K562 (cell line): ENCODE measurements around the gene IL1RAPL2. TPM values are rescaled to one million over a fixed set of nuclear protein-coding genes. Genes with fewer than 3 reads are reported as not detected.

ENCODE experiments used
- ATAC-seq: fragments of 200-7000 bp; cut with Tn5 transposase; 3 replicates; pipeline ENCODE4 v1.9.1; 2020; ENCODE audit warnings: moderate library complexity
- BruUV-seq: library from RNA; stranded (reverse); fragments of 400-500 nt; replicated peaks from 2 replicates; lab custom pipeline; 2021; lab: Mats Ljungman, UMichigan
- CTCF ChIA-PET: fragments of 300-600 bp; formaldehyde crosslinking; extraction: SDS; loops from one replicate; lab custom pipeline; 2021; ENCODE audit warnings: low intra/inter-chr PET ratio; lab: Yijun Ruan, JAX
- POLR2A ChIA-PET: fragments of 300-600, 350-650 bp; sonication (Branson Sonifier 250); formaldehyde crosslinking; extraction: SDS; loops from one replicate; lab custom pipeline; 2021; ENCODE audit warnings: antibody characterized with exemption, inconsistent platforms; lab: Yijun Ruan, JAX
- DNase-seq, 4 experiments: peaks; one replicate each; pipeline versions ENCODE4 v3.0.0 to v3.0.0-alpha.2; 2011 to 2018; ENCODE audit warnings: low spot score in 3 of 4, mixed read lengths in 3 of 4; ENCODE audit errors: extremely low read depth in 1 of 4
- FAIRE-seq: peaks from 2 replicates; lab custom pipeline; 2011; peaks lifted over from hg19 to GRCh38; lab: Jason Lieb, UNC
- H2AFZ ChIP-seq: 2 replicates; pipeline ENCODE4 v1.6.0; 2011; ENCODE audit warnings: low read depth, low read length, control low read depth, inconsistent platforms
- H3K27ac ChIP-seq: fragments of 200-600 bp; 3 replicates; pipeline ENCODE4 v1.8.0; 2011; ENCODE audit warnings: low read depth, mild to moderate bottlenecking, control low read depth, inconsistent platforms, low read length, moderate library complexity, mixed read lengths; ENCODE audit errors: extremely low read depth
- H3K27me3 ChIP-seq, 2 experiments: fragments of 300-600 bp in 1 of 2; 2 replicates in 1 of 2; 3 replicates in 1 of 2; pipeline versions ENCODE4 v1.6.0 to v1.8.0; 2011; ENCODE audit warnings: inconsistent platforms in 2 of 2, low read length in 2 of 2, mild to moderate bottlenecking in 1 of 2, mixed read lengths in 1 of 2, moderate library complexity in 1 of 2; ENCODE audit not compliant: control insufficient read depth in 2 of 2, insufficient read depth in 2 of 2
- H3K36me3 ChIP-seq: fragments of 300-600 bp; 3 replicates; pipeline ENCODE4 v1.8.0; 2011; ENCODE audit warnings: mild to moderate bottlenecking, low read length, inconsistent platforms; ENCODE audit not compliant: control insufficient read depth, insufficient read depth
- H3K4me1 ChIP-seq, 2 experiments: fragments of 200-600 bp in 1 of 2; replicated peaks in 1 of 2; 2 replicates in 1 of 2; 3 replicates in 1 of 2; pipeline versions ENCODE4 v1.5.1 to v1.8.0; 2011; ENCODE audit warnings: inconsistent platforms in 2 of 2, low read length in 2 of 2, mild to moderate bottlenecking in 1 of 2, mixed read lengths in 1 of 2, moderate library complexity in 1 of 2; ENCODE audit not compliant: control insufficient read depth in 2 of 2, insufficient read depth in 2 of 2
- H3K4me2 ChIP-seq: 2 replicates; pipeline ENCODE4 v1.6.1; 2011; ENCODE audit warnings: low read length, control low read depth, inconsistent platforms, mixed read lengths; ENCODE audit not compliant: insufficient read depth
- H3K4me3 ChIP-seq: fragments of 200-600 bp; sonication (generic), shearing (Covaris generic); 2 replicates; pipeline ENCODE4 v1.5.1; 2016; ENCODE audit warnings: control low read depth, inconsistent platforms
- H3K79me2 ChIP-seq: fragments of 200-600 bp; 3 replicates; pipeline ENCODE4 v1.8.0; 2011; ENCODE audit warnings: low read length, inconsistent platforms; ENCODE audit not compliant: control insufficient read depth, insufficient read depth
- H3K9ac ChIP-seq, 2 experiments: 2 replicates each; pipeline versions ENCODE4 v1.6.0 to v1.6.1; 2011; ENCODE audit warnings: low read depth in 2 of 2, low read length in 2 of 2, control low read depth in 1 of 2, inconsistent platforms in 1 of 2, mild to moderate bottlenecking in 1 of 2, mixed read lengths in 1 of 2; ENCODE audit not compliant: insufficient read depth in 1 of 2
- H3K9me1 ChIP-seq: one replicate; pipeline ENCODE4 v1.6.0; 2011; ENCODE audit warnings: inconsistent platforms, mild to moderate bottlenecking, low read length, moderate library complexity; ENCODE audit not compliant: control insufficient read depth, insufficient read depth
- H3K9me3 ChIP-seq: replicated peaks from 2 replicates; pipeline ENCODE4 v1.5.1; 2011; ENCODE audit warnings: low read depth, low read length, inconsistent platforms; ENCODE audit not compliant: control insufficient read depth, insufficient read depth
- H4K20me1 ChIP-seq: replicated peaks from 2 replicates; pipeline ENCODE4 v1.6.1; 2011; ENCODE audit warnings: low read length, inconsistent platforms, mixed read lengths; ENCODE audit not compliant: control insufficient read depth, insufficient read depth
- CBX8 ChIP-seq: fragments of 200-600 bp; sonication (generic); IDR thresholded peaks from 2 replicates; pipeline ENCODE4 v1.6.1; 2012; ENCODE audit warnings: borderline replicate concordance, mixed run types, low read depth, mild to moderate bottlenecking, moderate library complexity, mixed read lengths, low read length, control low read depth, inconsistent platforms; ENCODE audit not compliant: poor library complexity, severe bottlenecking; ENCODE audit errors: extremely low read depth
- CREBBP ChIP-seq: IDR thresholded peaks from one replicate; pipeline ENCODE4 v1.6.1; 2012; ENCODE audit warnings: low read depth, mild to moderate bottlenecking, control low read depth, inconsistent platforms, low read length
- E2F3 ChIP-seq: fragments of 250-450 bp; sonication (Bioruptor Pico); IDR thresholded peaks from 2 replicates; pipeline ENCODE4 v1.4.0; 2020; ENCODE audit warnings: mild to moderate bottlenecking
- FOXJ2 ChIP-seq: fragments of 200-800 bp; sonication (Bioruptor generic); IDR thresholded peaks from 2 replicates; pipeline ENCODE4 v1.6.1; 2016; ENCODE audit warnings: missing genetic modification characterization, missing compliant biosample characterization
- HCFC1 ChIP-seq: IDR thresholded peaks from 2 replicates; pipeline ENCODE4 v1.6.1; 2012; ENCODE audit warnings: low read depth, low read length, improper control_type of control experiment
- MNT ChIP-seq, 2 experiments: fragments of 450-650 bp; conservative IDR thresholded peaks; 2 replicates each; pipeline ENCODE4 v1.6.1; 2017; ENCODE audit warnings: mild to moderate bottlenecking in 2 of 2, moderate library complexity in 2 of 2
- NFE2 ChIP-seq: IDR thresholded peaks from 2 replicates; pipeline ENCODE4 v1.6.1; 2014; ENCODE audit warnings: antibody characterized with exemption, low read depth
- NFXL1 ChIP-seq: fragments of 450-650 bp; formaldehyde crosslinking; IDR thresholded peaks from 2 replicates; pipeline ENCODE4 v1.4.0; 2021; ENCODE audit warnings: mild to moderate bottlenecking
- NR4A1 ChIP-seq, 2 experiments: fragments of 250-450 bp in 1 of 2; fragments of 450-650 bp in 1 of 2; sonication (Bioruptor Pico) in 1 of 2; IDR thresholded peaks; 2 replicates each; pipeline versions ENCODE4 v1.4.0 to v1.6.1; 2016 to 2020; ENCODE audit warnings: mild to moderate bottlenecking in 2 of 2, missing compliant biosample characterization in 1 of 2, missing genetic modification characterization in 1 of 2, moderate library complexity in 1 of 2
- ZC3H4 ChIP-seq: sonication (generic); formaldehyde crosslinking; IDR thresholded peaks from 2 replicates; pipeline ENCODE4 v1.9.0; 2021; ENCODE audit warnings: missing genetic modification reagents, borderline replicate concordance
- ZNF76 ChIP-seq: fragments of 250-450 bp; sonication (Bioruptor Pico); IDR thresholded peaks from 2 replicates; pipeline ENCODE4 v1.4.0; 2020; ENCODE audit warnings: mild to moderate bottlenecking, moderate library complexity, borderline replicate concordance
- WGBS: fragments of 100-300 bp; shearing (Covaris generic); methylation state at CpG from one replicate; pipeline ENCODE4 v1.1.6; 2016; ENCODE audit warnings: low coverage, mixed read lengths; ENCODE audit not compliant: insufficient coverage; ENCODE audit errors: missing lambda C conversion rate; 5-methylcytosine and 5-hydroxymethylcytosine counted together
- in situ Hi-C: fragments of 300-500 bp; cut with MboI; formaldehyde crosslinking; loops from 4 replicates; pipeline ENCODE4 v1.15.0; 2018; ENCODE audit warnings: inconsistent platforms, mixed read lengths
- intact Hi-C: fragments of 100-400 bp; cut with micrococcal nuclease; formaldehyde crosslinking; loops from 2 replicates; pipeline ENCODE4 v1.14.2; 2022
- polyA plus RNA-seq, 8 experiments: library from polyadenylated mRNA; depleted of rRNA in 4 of 8; stranded (reverse) in 5 of 8; unstranded in 3 of 8; fragments of >200 nt; fragmentation: Nextera tagmentation in 2 of 8; fragmentation: Illumina TruSeq in 1 of 8; extraction: Ambion mirVana in 2 of 8; extraction: Trizol in 1 of 8; gene quantifications; 2 replicates each; pipeline versions ENCODE4 v1.2.1 to v1.2.3, GENCODE V29; 2011 to 2014; ENCODE audit warnings: inconsistent platforms in 1 of 8, missing spikeins in 1 of 8
- total RNA-seq, 7 experiments: library from RNA; depleted of rRNA in 6 of 7; stranded (reverse); fragments of >200 nt in 6 of 7; fragmentation: Illumina TruSeq in 2 of 7; extraction: Trizol in 2 of 7; gene quantifications; 2 replicates each; pipeline versions ENCODE4 v1.2.1 to v1.2.3, GENCODE V29; 2011 to 2021; ENCODE audit warnings: low replicate concordance in 1 of 7
- TF ChIP-seq, protein P1 (sequence below): fragments of 250-450 bp; sonication (Bioruptor Pico); IDR thresholded peaks from 2 replicates; pipeline ENCODE4 v1.8.0; 2021; ENCODE audit warnings: moderate library complexity, mild to moderate bottlenecking, inconsistent platforms
- TF ChIP-seq, protein P2 (sequence below): fragments of 450-650 bp; formaldehyde crosslinking; IDR thresholded peaks from 2 replicates; pipeline ENCODE4 v1.4.0; 2020; ENCODE audit warnings: mild to moderate bottlenecking, moderate library complexity

IL1RAPL2 gene
- total and polyA plus RNA-seq, 9 of the 15 experiments (the other 6 are each of a cell fraction or from before 2014, with no cell fraction given), result not detected

DNA sequence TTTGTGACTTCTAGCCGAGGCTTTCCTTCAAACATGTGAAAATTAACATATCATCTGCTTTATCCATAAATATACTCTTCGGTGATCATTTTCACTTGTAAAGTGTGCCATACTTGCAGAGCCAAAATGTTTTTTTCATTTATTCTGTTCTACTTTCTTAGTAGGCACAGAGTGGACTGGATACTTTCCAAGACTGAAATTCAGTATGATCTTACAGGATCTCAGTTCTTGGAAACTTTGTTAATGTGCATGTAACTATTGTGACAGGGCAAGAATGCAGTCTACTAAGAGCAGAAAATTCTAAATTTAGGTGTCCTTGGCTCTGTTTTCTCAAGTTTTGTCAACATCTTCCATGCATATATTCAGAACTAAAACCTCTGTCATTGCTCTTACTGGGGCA is 369.6 kb downstream of the IL1RAPL2 start:
- no peak for FAIRE-seq
- WGBS, result 7% methylated on average over 2 of the region's 2 CpGs
- BruUV-seq, result no TSS peak

More for the DNA sequence above, 369.6 kb downstream of the IL1RAPL2 start:
- Histone ChIP-seq H4K20me1 (no peaks in the 10 kb centered on the region), H3K27me3 (no peaks in the 10 kb centered on the region), H3K4me1 (no peaks in the 10 kb centered on the region), H3K9me3 (no peaks in the 10 kb centered on the region), H3K79me2 (no peaks in the 10 kb centered on the region), H3K4me3 (no peak overlapping the region), H3K36me3 (no peaks in the 10 kb centered on the region), H3K27ac (no peak overlapping the region), H2AFZ (no peak overlapping the region), H3K9me1 (no peaks in the 10 kb centered on the region), H3K9ac (no peak overlapping the region), H3K4me2 (no peak overlapping the region)
- ATAC-seq (no peak), DNase-seq (no peak)
- ChIA-PET POLR2A (no interaction called here), CTCF (no interaction called here)
- intact Hi-C loops, result no loop called here
- in situ Hi-C loops, result no loop called here
- TF ChIP-seq, protein P1, sequence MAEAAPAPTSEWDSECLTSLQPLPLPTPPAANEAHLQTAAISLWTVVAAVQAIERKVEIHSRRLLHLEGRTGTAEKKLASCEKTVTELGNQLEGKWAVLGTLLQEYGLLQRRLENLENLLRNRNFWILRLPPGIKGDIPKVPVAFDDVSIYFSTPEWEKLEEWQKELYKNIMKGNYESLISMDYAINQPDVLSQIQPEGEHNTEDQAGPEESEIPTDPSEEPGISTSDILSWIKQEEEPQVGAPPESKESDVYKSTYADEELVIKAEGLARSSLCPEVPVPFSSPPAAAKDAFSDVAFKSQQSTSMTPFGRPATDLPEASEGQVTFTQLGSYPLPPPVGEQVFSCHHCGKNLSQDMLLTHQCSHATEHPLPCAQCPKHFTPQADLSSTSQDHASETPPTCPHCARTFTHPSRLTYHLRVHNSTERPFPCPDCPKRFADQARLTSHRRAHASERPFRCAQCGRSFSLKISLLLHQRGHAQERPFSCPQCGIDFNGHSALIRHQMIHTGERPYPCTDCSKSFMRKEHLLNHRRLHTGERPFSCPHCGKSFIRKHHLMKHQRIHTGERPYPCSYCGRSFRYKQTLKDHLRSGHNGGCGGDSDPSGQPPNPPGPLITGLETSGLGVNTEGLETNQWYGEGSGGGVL (CRISPR knock-in tag), result no peak
- TF ChIP-seq MNT (conservative IDR thresholded peaks at IDR 0.05) (no peak), NFXL1 (CRISPR knock-in tag) (no peak), HCFC1 (no peak), CBX8 (no peak), ZC3H4 (CRISPR knock-in tag) (no peak), NFE2 (no peak), NR4A1 (CRISPR knock-in tag; IDR thresholded peaks at IDR 0.05) (no peak), NR4A1 (tag; IDR thresholded peaks at IDR 0.05) (no peak), FOXJ2 (tag) (no peak), E2F3 (CRISPR knock-in tag) (no peak), CREBBP (no peak), ZNF76 (CRISPR knock-in tag) (no peak)
- TF ChIP-seq, protein P2, sequence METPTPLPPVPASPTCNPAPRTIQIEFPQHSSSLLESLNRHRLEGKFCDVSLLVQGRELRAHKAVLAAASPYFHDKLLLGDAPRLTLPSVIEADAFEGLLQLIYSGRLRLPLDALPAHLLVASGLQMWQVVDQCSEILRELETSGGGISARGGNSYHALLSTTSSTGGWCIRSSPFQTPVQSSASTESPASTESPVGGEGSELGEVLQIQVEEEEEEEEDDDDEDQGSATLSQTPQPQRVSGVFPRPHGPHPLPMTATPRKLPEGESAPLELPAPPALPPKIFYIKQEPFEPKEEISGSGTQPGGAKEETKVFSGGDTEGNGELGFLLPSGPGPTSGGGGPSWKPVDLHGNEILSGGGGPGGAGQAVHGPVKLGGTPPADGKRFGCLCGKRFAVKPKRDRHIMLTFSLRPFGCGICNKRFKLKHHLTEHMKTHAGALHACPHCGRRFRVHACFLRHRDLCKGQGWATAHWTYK (CRISPR knock-in tag), result no peak
